ENCODE results near the gene EEF1G. TPM values are rescaled to one million over a fixed set of nuclear protein-coding genes. Genes with fewer than 3 reads are reported as not detected.

The EEF1G gene
- total and polyA plus RNA-seq, 9 of the 15 experiments (the other 6 are each of a cell fraction or from before 2014, with no cell fraction given), result 985 to 2,349 (median 2,035) TPM

DNA sequence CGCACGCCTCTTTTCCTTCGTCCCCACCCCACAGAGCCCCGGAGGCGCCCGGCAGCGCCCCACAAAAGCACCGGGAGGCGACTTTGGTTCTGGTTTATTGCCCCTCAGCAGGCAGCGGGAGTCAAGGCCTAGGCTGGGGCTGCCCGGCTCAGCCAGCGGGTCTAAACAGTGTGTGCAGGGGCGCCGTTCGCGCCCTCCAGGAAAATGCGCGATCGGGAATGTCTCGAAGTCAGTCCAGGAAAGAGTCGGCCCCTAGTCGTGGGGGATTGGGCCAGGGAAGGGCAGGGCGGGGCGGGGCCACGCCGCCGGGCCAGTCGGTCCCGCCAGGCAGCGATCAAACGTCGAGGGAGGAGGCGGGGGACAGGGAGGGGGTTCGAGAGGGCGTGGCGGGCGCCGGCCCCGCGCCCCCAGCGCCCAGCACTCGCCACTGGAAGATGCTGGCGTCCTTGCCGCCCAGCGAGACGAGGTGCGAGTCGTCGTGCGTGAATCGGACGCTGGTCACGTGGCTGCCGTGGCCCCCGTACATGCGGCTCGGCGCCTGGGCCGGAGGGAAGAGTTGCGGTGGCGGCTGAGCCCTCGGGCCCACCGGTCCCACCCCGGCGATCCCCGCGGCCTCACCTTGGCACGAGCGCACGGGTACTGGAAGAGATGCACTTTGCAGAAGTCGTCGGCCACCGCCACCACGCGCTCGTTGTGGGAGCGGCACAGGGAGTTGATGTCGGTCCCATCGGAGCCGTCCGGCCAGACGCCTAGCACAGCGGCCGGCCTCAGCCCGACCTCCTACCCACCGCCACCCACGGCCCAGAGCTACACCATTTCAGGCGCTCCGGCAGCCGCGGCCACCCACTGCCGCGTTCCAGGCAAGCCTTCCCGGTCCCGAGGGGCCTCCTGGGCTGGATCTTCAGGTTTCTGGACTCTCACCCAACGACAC, 28.7 kb upstream of the EEF1G start (continued):
- TF ChIP-seq, protein P1, sequence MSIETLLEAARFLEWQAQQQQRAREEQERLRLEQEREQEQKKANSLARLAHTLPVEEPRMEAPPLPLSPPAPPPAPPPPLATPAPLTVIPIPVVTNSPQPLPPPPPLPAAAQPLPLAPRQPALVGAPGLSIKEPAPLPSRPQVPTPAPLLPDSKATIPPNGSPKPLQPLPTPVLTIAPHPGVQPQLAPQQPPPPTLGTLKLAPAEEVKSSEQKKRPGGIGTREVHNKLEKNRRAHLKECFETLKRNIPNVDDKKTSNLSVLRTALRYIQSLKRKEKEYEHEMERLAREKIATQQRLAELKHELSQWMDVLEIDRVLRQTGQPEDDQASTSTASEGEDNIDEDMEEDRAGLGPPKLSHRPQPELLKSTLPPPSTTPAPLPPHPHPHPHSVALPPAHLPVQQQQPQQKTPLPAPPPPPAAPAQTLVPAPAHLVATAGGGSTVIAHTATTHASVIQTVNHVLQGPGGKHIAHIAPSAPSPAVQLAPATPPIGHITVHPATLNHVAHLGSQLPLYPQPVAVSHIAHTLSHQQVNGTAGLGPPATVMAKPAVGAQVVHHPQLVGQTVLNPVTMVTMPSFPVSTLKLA (conservative IDR thresholded peaks at IDR 0.05), result peak in 1 of 2 experiments; percentile 61; a peak in 3 of 4 replicates
- TF ChIP-seq, protein P2, sequence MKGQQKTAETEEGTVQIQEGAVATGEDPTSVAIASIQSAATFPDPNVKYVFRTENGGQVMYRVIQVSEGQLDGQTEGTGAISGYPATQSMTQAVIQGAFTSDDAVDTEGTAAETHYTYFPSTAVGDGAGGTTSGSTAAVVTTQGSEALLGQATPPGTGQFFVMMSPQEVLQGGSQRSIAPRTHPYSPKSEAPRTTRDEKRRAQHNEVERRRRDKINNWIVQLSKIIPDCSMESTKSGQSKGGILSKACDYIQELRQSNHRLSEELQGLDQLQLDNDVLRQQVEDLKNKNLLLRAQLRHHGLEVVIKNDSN (CRISPR knock-in tag; IDR thresholded peaks at IDR 0.05), result peak; percentile 87
- TF ChIP-seq ZBTB8A (IDR thresholded peaks at IDR 0.05; ENCODE audit: partially characterized antibody), result no peak
- TF ChIP-seq STAT5B (CRISPR knock-in tag; IDR thresholded peaks at IDR 0.05), result no peak
- peak; percentile 55; the same call in 1 of the 2 replicates for TF ChIP-seq TOE1 (IDR thresholded peaks at IDR 0.05; ENCODE audit: borderline replicate concordance)
- no peak for TF ChIP-seq TOE1 (CRISPR knock-in tag; IDR thresholded peaks at IDR 0.05; ENCODE audit: borderline replicate concordance, low read depth)
- 0 out of 2 replicates have a peak, but pooled peaks have one; percentile 58 for TF ChIP-seq SRSF1 (IDR thresholded peaks at IDR 0.05; ENCODE audit: low read depth, low read length)
- 0 out of 2 replicates have a peak, but pooled peaks have one; percentile 60 for TF ChIP-seq TAF15 (IDR thresholded peaks at IDR 0.05; ENCODE audit: low read depth, low read length)
- peak; percentile 34; the same call in 1 of the 2 replicates for TF ChIP-seq MTA1 (IDR thresholded peaks at IDR 0.05; ENCODE audit: borderline replicate concordance)
- peak; percentile 90 for TF ChIP-seq PCBP1 (IDR thresholded peaks at IDR 0.05; ENCODE audit: low read depth, low read length, poor library complexity, severe bottlenecking)
- TF ChIP-seq PRMT5 (CRISPR knock-in tag; IDR thresholded peaks at IDR 0.05), result no peak
- TF ChIP-seq SRF (CRISPR knock-in tag; IDR thresholded peaks at IDR 0.05), result no peak
- 0 out of 2 replicates have a peak, but pooled peaks have one; percentile 4 for TF ChIP-seq SP1 (CRISPR knock-in tag; IDR thresholded peaks at IDR 0.05)
- TF ChIP-seq ZNF431 (CRISPR knock-in tag; IDR thresholded peaks at IDR 0.05), result peak; percentile 70; the same call in 1 of the 2 replicates
- TF ChIP-seq, protein P3, sequence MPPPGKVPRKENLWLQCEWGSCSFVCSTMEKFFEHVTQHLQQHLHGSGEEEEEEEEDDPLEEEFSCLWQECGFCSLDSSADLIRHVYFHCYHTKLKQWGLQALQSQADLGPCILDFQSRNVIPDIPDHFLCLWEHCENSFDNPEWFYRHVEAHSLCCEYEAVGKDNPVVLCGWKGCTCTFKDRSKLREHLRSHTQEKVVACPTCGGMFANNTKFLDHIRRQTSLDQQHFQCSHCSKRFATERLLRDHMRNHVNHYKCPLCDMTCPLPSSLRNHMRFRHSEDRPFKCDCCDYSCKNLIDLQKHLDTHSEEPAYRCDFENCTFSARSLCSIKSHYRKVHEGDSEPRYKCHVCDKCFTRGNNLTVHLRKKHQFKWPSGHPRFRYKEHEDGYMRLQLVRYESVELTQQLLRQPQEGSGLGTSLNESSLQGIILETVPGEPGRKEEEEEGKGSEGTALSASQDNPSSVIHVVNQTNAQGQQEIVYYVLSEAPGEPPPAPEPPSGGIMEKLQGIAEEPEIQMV (tag; conservative IDR thresholded peaks at IDR 0.05; ENCODE audit: low read depth), result no peak
- TF ChIP-seq, protein P4, sequence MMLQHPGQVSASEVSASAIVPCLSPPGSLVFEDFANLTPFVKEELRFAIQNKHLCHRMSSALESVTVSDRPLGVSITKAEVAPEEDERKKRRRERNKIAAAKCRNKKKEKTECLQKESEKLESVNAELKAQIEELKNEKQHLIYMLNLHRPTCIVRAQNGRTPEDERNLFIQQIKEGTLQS (IDR thresholded peaks at IDR 0.05), result peak; percentile 18; the same call in 1 of the 2 replicates
- TF ChIP-seq, protein P4 (CRISPR knock-in tag; conservative IDR thresholded peaks at IDR 0.05), result 0 out of 2 replicates have a peak, but pooled peaks have one; percentile 19
- TF ChIP-seq, protein P5, sequence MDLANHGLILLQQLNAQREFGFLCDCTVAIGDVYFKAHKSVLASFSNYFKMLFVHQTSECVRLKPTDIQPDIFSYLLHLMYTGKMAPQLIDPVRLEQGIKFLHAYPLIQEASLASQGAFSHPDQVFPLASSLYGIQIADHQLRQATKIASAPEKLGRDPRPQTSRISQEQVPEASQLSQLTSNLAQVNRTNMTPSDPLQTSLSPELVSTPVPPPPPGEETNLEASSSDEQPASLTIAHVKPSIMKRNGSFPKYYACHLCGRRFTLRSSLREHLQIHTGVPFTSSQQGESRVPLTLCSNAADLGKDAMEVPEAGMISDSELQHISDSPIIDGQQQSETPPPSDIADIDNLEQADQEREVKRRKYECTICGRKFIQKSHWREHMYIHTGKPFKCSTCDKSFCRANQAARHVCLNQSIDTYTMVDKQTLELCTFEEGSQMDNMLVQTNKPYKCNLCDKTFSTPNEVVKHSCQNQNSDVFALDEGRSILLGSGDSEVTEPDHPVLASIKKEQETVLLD (IDR thresholded peaks at IDR 0.05), result peak; percentile 67
- TF ChIP-seq ELF4 (CRISPR knock-in tag; IDR thresholded peaks at IDR 0.05), result peak; percentile 65; the same call in 1 of the 2 replicates

Data from K562 (cell line).